DOHH2 (cell line): Measurements from ENCODE around the gene TNFSF8.

Source experiments
- CTCF ChIP-seq: fragments of 200-600 bp; sonication (generic); IDR thresholded peaks from one replicate; pipeline ENCODE4 v1.5.1; 2014; ENCODE audit warnings: antibody characterized with exemption, mild to moderate bottlenecking, low read depth, low read length; ENCODE audit not compliant: poor library complexity, severe bottlenecking
- EZH2phosphoT487 ChIP-seq: fragments of 200-600 bp; sonication (generic); IDR thresholded peaks from 2 replicates; pipeline ENCODE4 v1.6.1; 2017; ENCODE audit warnings: borderline replicate concordance, mild to moderate bottlenecking, antibody characterized with exemption, low read length, moderate library complexity, mixed read lengths

- TF ChIP-seq CTCF (no peak), EZH2phosphoT487 (no peak)
These were observed 42.8 kb upstream of the TNFSF8 start for GRCh38 chr9:114973216-114973615.
